ENCODE measurements around the gene C1orf167.

Gene C1orf167

DNA sequence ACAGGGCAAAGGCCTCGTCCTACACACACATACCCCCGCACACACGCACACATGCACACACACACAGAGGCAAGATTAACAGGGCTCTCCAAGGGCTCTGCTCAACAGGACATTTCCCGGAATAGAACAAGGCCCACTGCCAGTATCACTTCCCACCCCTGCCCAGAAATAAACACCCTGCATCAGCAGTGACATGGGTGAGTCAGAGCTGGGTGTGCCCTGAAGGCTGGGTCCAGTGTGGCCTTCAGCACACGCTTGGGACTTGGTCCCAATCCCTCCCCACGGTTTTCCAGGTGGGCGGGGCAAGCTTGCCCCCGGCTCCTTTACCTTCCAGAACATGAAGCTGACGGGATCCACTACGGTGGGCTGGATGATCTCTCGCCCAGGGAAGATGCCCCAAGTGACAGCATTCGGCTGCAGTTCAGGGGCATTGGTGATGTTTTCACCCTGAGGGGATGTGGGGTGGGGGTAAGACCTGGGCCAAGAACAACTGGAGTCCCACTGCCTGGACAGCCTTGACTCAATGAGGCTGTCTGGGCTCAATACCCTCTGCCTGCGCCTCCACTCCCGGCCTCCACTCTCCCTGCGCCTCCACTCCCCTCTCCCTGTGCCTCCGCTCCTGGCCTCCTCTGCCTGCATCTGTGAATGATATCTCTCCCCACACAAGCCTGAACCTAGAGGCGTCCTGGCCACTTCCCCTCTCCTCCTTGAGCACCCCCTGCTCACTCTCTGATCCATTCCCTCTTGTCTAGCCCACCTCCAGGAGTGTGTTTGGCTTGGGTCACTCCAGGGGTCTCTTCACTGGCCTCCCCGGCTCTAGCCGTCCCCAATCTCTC is 29.1 kb downstream of the C1orf167 start:
- TF ChIP-seq, protein P1, sequence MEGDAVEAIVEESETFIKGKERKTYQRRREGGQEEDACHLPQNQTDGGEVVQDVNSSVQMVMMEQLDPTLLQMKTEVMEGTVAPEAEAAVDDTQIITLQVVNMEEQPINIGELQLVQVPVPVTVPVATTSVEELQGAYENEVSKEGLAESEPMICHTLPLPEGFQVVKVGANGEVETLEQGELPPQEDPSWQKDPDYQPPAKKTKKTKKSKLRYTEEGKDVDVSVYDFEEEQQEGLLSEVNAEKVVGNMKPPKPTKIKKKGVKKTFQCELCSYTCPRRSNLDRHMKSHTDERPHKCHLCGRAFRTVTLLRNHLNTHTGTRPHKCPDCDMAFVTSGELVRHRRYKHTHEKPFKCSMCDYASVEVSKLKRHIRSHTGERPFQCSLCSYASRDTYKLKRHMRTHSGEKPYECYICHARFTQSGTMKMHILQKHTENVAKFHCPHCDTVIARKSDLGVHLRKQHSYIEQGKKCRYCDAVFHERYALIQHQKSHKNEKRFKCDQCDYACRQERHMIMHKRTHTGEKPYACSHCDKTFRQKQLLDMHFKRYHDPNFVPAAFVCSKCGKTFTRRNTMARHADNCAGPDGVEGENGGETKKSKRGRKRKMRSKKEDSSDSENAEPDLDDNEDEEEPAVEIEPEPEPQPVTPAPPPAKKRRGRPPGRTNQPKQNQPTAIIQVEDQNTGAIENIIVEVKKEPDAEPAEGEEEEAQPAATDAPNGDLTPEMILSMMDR (IDR thresholded peaks at IDR 0.05; ENCODE audit: control extremely low read depth, extremely low read depth, low read depth, missing control alignments), result no peak
- no peak for DNase-seq (ENCODE audit: extremely low spot score)
- CTCF ChIA-PET, result no interaction called here
- POLR2A ChIA-PET, result no interaction called here

DNA sequence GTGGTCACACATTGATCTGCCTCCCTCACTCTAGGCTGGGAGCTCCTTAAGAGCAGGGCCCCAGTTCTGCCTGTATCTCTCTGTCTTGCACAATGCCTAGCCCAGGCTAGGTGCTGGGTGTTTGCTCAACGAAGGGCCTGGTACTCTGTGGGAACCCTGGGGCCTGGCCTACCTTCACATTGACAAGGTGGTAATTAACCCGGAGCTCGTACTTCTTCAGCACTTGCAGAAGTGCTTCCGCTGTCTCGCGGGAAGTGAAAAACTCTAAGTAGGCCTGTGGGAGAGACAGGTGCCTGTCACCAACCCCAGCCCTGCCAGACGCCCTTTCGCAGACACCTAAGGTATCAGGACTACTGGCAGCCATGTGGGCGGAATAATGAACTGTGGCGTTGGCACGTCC is 30.1 kb downstream of the C1orf167 start:
- ChIA-PET CTCF (interaction anchor here (1.1 kb wide), 1 partner anchor 128 kb away, joined by 3 read pairs; the partner anchor contains the start of gene FBXO6), POLR2A (interaction anchor here (2.6 kb wide), 1 partner anchor 116 kb away, joined by 7 read pairs; no protein-coding TSS in a partner anchor)
- DNase-seq (ENCODE audit: extremely low spot score), result no peak
- TF ChIP-seq, protein P1 (IDR thresholded peaks at IDR 0.05; ENCODE audit: control extremely low read depth, extremely low read depth, low read depth, missing control alignments), result no peak

DNA sequence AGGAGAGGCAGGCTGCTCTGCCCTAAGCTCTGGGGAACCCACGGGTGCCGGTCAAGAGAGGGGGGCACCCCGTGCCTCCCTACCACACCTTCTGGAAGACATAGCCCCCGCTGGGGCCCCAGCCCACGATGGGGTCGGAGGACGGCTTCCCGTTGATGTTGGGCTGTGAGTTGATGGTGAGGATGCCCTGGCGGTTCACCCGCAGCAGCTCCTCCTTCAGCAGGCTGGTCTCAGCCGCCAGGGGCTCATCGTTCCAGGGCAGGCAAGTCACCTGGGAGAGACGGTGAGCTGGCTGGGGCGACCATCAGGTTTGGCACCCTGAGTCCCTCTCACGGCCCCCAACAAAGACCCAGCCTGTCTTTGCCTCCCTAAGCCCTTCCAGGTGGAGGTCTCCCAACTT is 31.8 kb downstream of the C1orf167 start:
- CTCF ChIA-PET, result interaction anchor here (0.7 to 1.7 kb wide), 5 partner anchors 8 to 13 kb away, joined by 3 to 7 read pairs (median 3); partner anchors contain the start of gene CLCN6
- TF ChIP-seq, protein P1 (IDR thresholded peaks at IDR 0.05; ENCODE audit: control extremely low read depth, extremely low read depth, low read depth, missing control alignments), result no peak
- no peak for DNase-seq (ENCODE audit: extremely low spot score)
- POLR2A ChIA-PET, result interaction anchor here (2.6 kb wide), 1 partner anchor 115 kb away, joined by 7 read pairs; no protein-coding TSS in a partner anchor

DNA sequence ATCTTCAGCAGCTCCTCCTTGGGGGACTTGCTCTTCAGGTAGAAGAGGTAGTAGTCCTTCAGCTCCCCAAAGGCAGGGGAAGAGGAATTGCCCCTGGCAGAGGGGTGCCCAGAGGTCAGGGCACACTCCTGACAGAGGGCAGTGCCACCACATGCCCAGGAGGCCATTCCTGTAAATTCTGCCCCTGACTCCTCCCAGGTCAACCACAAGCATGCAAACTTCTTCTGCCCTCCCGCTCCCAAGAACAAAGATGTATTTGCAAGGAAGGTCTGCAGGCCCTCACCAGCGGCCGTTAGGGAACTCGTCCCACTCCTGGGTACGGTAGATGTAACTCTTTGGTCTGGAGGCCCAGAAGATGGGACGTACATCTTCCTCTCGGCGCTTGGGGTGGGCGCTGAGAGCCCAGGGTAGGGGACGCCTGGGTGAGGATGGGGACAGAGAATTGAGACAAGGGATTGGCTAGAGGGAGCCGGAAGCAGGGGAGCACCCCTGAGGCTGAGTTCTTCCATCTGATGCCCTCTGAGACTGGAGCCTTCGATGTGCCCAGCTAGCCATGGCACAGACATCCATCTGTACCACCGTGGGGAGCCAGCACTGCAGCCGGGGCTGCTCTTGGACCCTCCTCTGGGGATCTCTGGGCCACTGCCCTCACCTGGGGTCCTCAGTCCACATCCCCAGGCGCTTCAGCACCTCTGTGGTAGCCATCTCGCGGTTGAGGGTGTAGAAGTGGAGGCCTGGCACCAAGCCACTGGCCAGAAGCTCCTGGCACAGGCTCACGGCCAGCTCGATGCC is 32.6 kb downstream of the C1orf167 start:
- ChIA-PET POLR2A (interaction anchor here (2.6 kb wide), 1 partner anchor 114 kb away, joined by 7 read pairs; no protein-coding TSS in a partner anchor), CTCF (interaction anchor here (0.7 to 1.7 kb wide), 4 partner anchors 8 to 757 kb away, joined by 3 to 7 read pairs (median 3); partner anchors contain the start of gene CLCN6)
- DNase-seq (ENCODE audit: extremely low spot score), result no peak
- TF ChIP-seq, protein P1 (IDR thresholded peaks at IDR 0.05; ENCODE audit: control extremely low read depth, extremely low read depth, low read depth, missing control alignments), result no peak

DNA sequence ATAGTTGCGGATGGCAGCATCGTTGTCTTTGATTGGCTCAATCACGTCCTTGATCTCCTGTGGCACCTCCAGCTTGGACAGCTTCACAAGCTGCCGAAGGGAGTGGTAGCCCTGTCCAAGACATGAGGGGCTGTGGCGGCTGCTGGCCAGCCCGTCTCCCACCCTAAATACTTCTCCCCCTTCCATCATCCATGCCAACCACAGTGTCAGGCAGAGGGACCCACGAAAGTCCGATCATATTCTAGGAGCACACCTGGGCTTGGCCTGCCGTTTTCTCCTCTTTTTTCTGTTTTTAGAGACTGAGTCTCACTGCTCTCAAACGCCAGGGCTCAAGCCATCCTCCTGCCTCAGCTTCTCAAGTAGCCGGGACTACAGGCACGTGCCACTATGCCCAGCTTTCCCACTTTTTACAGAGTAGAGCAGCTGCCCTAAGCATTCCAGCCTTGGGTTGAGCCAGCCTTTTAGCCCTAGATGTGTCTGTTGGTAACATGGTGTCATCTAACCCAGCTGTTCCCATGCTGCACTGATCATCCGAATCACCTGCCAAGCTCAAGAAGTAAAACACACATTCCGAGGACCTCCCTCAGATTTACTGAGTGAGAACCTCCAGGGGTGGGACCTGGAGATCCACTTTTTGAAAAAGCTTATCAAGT is 33.4 kb downstream of the C1orf167 start:
- ChIA-PET POLR2A (interaction anchor here (0.6 to 1.0 kb wide), 2 partner anchors 11 to 152 kb away, joined by 3 read pairs; partner anchors contain the start of genes CLCN6 and MTHFR), CTCF (interaction anchor here (1.1 to 1.9 kb wide), 3 partner anchors 10 to 758 kb away, joined by 3 to 10 read pairs (median 3); no protein-coding TSS in a partner anchor)
- no peak for DNase-seq (ENCODE audit: extremely low spot score)
- TF ChIP-seq, protein P1 (IDR thresholded peaks at IDR 0.05; ENCODE audit: control extremely low read depth, extremely low read depth, low read depth, missing control alignments), result no peak

All from GM10248 (cell line).